Omental fat pad (tissue), 4 donors: ENCODE results near the gene CAPRIN1. TPM values are rescaled to one million over a fixed set of nuclear protein-coding genes. Genes with fewer than 3 reads are reported as not detected.

Experiments
- ATAC-seq: fragments of 150-250 bp; one replicate; pipeline ENCODE4 v1.9.1; 2016; ENCODE audit warnings: mild to moderate bottlenecking, moderate library complexity; ENCODE audit not compliant: low FRiP score
- DNase-seq: peaks from one replicate; pipeline ENCODE4 v3.0.0-alpha.2; 2019; ENCODE audit warnings: low spot score
- CTCF ChIP-seq, 3 donors: fragments of 450-650 bp; IDR thresholded peaks; one replicate each; pipeline ENCODE4 v1.5.1; 2016 to 2017; ENCODE audit warnings: antibody characterized with exemption in 3 of 3, mild to moderate bottlenecking in 3 of 3, moderate library complexity in 2 of 3
- total RNA-seq, 4 donors: library from RNA; depleted of rRNA; stranded (reverse); fragments of >200 nt; gene quantifications; one replicate each; pipeline ENCODE4 v1.1.0, GENCODE V29; 2016

Gene CAPRIN1
- total RNA-seq, 4 donors from 2014 or later = 130 to 190 (median 141) TPM

- no peak for DNase-seq
- no peak for TF ChIP-seq CTCF (IDR thresholded peaks at IDR 0.05)
- no peak for ATAC-seq
Measured at GRCh38 chr11:34114014-34114413, 62.5 kb downstream of the CAPRIN1 start.

- no peak for TF ChIP-seq CTCF (IDR thresholded peaks at IDR 0.05)
- ATAC-seq (no peak), DNase-seq (no peak)
Measured at GRCh38 chr11:34114471-34114870, 62.9 kb downstream of the CAPRIN1 start.

GRCh38 chr11:34120651-34121050, 69.1 kb downstream of the CAPRIN1 start:
- ATAC-seq = no peak
- DNase-seq = no peak
- TF ChIP-seq CTCF (IDR thresholded peaks at IDR 0.05) = no peak

- no peak for TF ChIP-seq CTCF (IDR thresholded peaks at IDR 0.05)
- ATAC-seq (no peak), DNase-seq (no peak)
Measured at GRCh38 chr11:34124885-34125668, 73.5 kb downstream of the CAPRIN1 start.

- no peak for TF ChIP-seq CTCF (IDR thresholded peaks at IDR 0.05)
- no peak for ATAC-seq
- DNase-seq = no peak
Measured at GRCh38 chr11:34126959-34127848, 75.7 kb downstream of the CAPRIN1 start.

GRCh38 chr11:34128824-34129223, 77.3 kb downstream of the CAPRIN1 start:
- no peak for ATAC-seq
- no peak for DNase-seq
- TF ChIP-seq CTCF (IDR thresholded peaks at IDR 0.05) = no peak
